Transverse colon (tissue), 4 donors: Measurements from ENCODE around the gene SPATA2. TPM values are rescaled to one million over a fixed set of nuclear protein-coding genes. Genes with fewer than 3 reads are reported as not detected.

Experiments used
- DNase-seq: peaks from one replicate; pipeline ENCODE4 v3.0.0-alpha.2; 2019
- H3K27ac ChIP-seq, 4 donors: fragments of 200-600 bp; sonication (generic); 2 replicates each; pipeline ENCODE4 v1.5.1; 2016 to 2018; ENCODE audit warnings: inconsistent platforms in 4 of 4
- H3K27me3 ChIP-seq: fragments of 200-600 bp; sonication (generic); 2 replicates; pipeline ENCODE4 v1.5.1; 2017; ENCODE audit warnings: inconsistent platforms
- H3K36me3 ChIP-seq, 4 donors: fragments of 200-600 bp; sonication (generic); 2 replicates each; pipeline ENCODE4 v1.5.1; 2017 to 2019; ENCODE audit warnings: inconsistent platforms in 4 of 4
- H3K4me1 ChIP-seq, 4 donors: fragments of 200-600 bp; sonication (generic); 2 replicates each; pipeline ENCODE4 v1.5.1; 2017 to 2020; ENCODE audit warnings: inconsistent platforms in 4 of 4
- H3K4me3 ChIP-seq, 4 donors: fragments of 200-600 bp; sonication (generic); 1 replicate in 1 of 4; 2 replicates in 3 of 4; pipeline versions ENCODE4 v1.5.1 to v1.6.1; 2017 to 2019; ENCODE audit warnings: inconsistent platforms in 4 of 4
- H3K9me3 ChIP-seq, 2 donors: fragments of 200-600 bp; sonication (generic); 2 replicates each; pipeline ENCODE4 v1.5.1; 2017 to 2019; ENCODE audit warnings: inconsistent platforms in 2 of 2
- EP300 ChIP-seq: sonication (generic); formaldehyde crosslinking; IDR thresholded peaks from one replicate; pipeline ENCODE4 v1.6.1; 2017; ENCODE audit warnings: antibody characterized with exemption, low read depth
- POLR2A ChIP-seq: fragments of 450-650 bp; IDR thresholded peaks from one replicate; pipeline ENCODE4 v1.6.1; 2016; ENCODE audit warnings: antibody characterized with exemption, mild to moderate bottlenecking, moderate library complexity
- POLR2AphosphoS5 ChIP-seq, 3 donors: sonication (generic); formaldehyde crosslinking; IDR thresholded peaks; one replicate each; pipeline ENCODE4 v1.6.1; 2016; ENCODE audit warnings: antibody characterized with exemption in 3 of 3
- WGBS, 2 donors: methylation state at CpG; one replicate each; pipeline ENCODE4 v1.1.5; 2018; ENCODE audit warnings: low coverage in 1 of 2; 5-methylcytosine and 5-hydroxymethylcytosine counted together
- in situ Hi-C, 4 donors: fragments of 200-750 bp; cut with MboI; loops; one replicate each; pipeline versions ENCODE4 v1.15.0 to v1.15.1; 2017; ENCODE audit warnings: low sequenced_read_pairs in 3 of 4, low pct_ligation_motif_present in 1 of 4, low pct_unique_long_range_greater_than_20kb in 1 of 4
- intact Hi-C: fragments of 100-400 bp; cut with DNase I; formaldehyde crosslinking; loops from one replicate; pipeline ENCODE4 v1.15.1; 2023; ENCODE audit warnings: low total_unique reads
- total RNA-seq, 4 donors: library from RNA; depleted of rRNA; stranded (reverse); fragments of >200 nt; gene quantifications; one replicate each; pipeline ENCODE4 v1.1.0, GENCODE V29; 2016
- TF ChIP-seq, protein P1 (sequence below), 5 experiments: fragments of 200-600 bp in 3 of 5; fragments of 450-650 bp in 2 of 5; sonication (generic) in 3 of 5; IDR thresholded peaks; 1 replicate in 2 of 5; 2 replicates in 3 of 5; pipeline ENCODE4 v1.5.1; 2016 to 2017; ENCODE audit warnings: antibody characterized with exemption in 5 of 5, inconsistent platforms in 3 of 5, mild to moderate bottlenecking in 2 of 5, moderate library complexity in 1 of 5

SPATA2 gene
- total RNA-seq, 4 donors from 2014 or later: 4.0 to 40.0 (median 17.2) TPM

DNA sequence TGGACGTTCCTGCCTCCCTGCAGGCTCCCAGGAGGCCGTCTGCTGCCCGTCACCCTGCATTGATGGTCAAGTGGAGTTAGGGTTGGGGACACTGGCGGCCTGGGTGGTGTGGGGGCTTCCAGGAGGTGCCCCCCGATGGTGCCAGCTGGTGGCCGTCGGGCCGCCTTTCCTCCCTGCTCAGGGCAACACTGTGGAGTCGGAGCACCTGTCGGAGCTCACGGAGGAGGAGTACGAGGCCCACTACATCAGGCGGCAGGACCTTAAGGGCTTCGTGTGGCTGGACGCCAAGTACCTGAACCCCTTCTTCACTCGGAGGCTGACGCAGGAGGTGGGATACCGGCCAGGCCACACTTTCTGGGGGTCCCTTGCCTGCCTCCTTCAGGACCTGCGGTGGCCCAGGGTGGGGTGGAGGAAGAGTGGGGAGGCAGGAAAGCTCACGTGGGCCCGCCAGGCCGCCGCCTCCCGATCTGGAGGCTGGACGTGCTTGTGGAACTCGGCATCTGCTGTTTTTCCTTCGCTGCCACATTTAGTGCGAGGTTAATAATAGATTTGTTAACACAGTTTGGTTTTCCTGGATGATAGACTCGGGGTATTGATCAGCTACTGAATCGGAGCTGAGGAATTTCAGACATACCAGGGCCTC lies 28.6 kb downstream of the SPATA2 start:
- H3K9me3 ChIP-seq: no peaks in the 10 kb centered on the region
- H3K4me1 ChIP-seq: peaks cover 0 to 32% (median 11%) of the 10 kb centered on the region in 4 donors
- H3K4me3 ChIP-seq: no peak overlapping the region
- no peak for TF ChIP-seq POLR2A
- TF ChIP-seq POLR2AphosphoS5 (IDR thresholded peaks at IDR 0.05): no peak
- TF ChIP-seq EP300: no peak
- TF ChIP-seq, protein P1, sequence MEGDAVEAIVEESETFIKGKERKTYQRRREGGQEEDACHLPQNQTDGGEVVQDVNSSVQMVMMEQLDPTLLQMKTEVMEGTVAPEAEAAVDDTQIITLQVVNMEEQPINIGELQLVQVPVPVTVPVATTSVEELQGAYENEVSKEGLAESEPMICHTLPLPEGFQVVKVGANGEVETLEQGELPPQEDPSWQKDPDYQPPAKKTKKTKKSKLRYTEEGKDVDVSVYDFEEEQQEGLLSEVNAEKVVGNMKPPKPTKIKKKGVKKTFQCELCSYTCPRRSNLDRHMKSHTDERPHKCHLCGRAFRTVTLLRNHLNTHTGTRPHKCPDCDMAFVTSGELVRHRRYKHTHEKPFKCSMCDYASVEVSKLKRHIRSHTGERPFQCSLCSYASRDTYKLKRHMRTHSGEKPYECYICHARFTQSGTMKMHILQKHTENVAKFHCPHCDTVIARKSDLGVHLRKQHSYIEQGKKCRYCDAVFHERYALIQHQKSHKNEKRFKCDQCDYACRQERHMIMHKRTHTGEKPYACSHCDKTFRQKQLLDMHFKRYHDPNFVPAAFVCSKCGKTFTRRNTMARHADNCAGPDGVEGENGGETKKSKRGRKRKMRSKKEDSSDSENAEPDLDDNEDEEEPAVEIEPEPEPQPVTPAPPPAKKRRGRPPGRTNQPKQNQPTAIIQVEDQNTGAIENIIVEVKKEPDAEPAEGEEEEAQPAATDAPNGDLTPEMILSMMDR (IDR thresholded peaks at IDR 0.05): no peak
- 84% methylated on average over 30 of the region's 30 CpGs; no CpG with 5 or more reads in 1 of the 2 donors for WGBS, 2 donors
- DNase-seq: no peak
- H3K27me3 ChIP-seq: no peaks in the 10 kb centered on the region
- peak overlapping the region in 3 of 4 donors; percentile 10 to 33 (median 17) for H3K27ac ChIP-seq
- intact Hi-C loops (no loop called here), in situ Hi-C loops (no loop called here)
- peaks cover 0 to 11% (median 1%) of the 10 kb centered on the region in 4 donors for H3K36me3 ChIP-seq

DNA sequence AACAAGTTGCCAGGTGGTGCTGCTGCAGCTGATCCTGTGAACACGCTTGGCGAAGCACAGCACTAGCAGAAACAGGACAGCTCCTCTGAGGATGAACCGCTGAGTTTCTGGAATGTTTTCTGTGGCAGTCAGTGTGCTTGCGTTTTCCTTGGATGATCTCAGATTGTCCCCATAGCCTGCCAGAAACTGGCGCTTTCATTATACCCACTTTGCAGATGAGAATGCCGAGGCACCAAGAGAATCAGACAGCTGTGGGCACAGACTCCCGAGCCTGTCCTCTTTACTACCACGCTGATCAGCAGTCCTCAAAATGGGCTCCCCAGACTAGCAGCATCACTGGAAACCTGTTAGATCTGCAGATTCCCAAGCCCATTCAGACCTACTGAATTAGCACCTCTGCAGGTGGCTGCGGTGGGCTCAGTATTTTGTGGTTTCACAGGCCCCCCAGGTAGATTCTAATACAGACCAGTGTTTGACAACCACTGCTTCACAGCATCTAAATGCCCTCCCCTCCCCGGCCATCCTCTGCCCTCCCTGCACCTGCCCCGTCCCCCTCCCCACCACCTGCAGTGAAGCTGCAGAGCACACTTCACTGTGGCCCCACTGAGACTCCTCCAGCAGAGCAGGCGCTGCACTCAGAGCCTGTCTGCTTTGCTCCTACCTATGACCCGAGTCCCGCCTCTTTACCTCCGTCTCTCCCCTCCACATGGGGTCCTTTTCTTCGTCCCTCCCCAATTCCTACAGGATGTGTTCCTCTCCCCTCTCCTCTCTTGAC lies 29.6 kb downstream of the SPATA2 start:
- Histone ChIP-seq H3K9me3 (no peaks in the 10 kb centered on the region), H3K4me1 (peaks cover 0 to 28% (median 10%) of the 10 kb centered on the region in 4 donors), H3K27me3 (no peaks in the 10 kb centered on the region), H3K27ac (no peak overlapping the region), H3K4me3 (no peak overlapping the region), H3K36me3 (peaks cover 0 to 11% (median 1%) of the 10 kb centered on the region in 4 donors)
- intact Hi-C loops: no loop called here
- in situ Hi-C loops: no loop called here
- TF ChIP-seq POLR2AphosphoS5 (IDR thresholded peaks at IDR 0.05) (no peak), EP300 (no peak)
- TF ChIP-seq, protein P1 (IDR thresholded peaks at IDR 0.05): no peak
- WGBS, 2 donors: 90 to 93% methylated on average over 2 to 16 of the region's 16 CpGs
- DNase-seq: no peak

DNA sequence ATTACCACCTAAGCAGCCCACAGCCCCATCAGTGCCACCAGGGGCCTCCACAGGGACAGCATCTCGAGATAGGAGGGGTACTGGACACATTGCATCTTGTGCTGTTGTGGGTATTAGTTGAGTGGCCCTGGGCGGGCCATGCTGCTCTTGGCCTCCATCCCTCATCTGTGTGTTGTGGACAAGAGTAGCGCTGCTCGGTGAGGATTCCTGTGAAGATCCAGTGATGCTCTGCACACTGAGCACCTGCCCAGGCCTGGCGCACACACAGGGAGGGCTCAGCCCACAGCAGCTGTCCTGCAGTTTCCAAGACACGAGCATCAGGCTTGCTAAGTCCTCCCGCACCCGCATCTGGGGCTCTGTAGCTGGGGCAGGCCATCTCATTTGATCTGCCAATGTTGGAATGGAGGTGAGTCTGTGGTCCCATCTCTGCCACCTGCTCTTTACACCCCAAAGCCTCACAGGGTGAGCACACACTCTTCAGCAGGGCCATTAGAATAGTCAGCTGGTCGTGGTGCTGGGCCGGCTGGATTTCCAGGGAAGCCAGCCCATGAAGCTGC lies 32.0 kb downstream of the SPATA2 start:
- intact Hi-C loops: no loop called here
- no peak for DNase-seq
- no peak overlapping the region for H3K27ac ChIP-seq
- H3K4me3 ChIP-seq: no peak overlapping the region
- H3K9me3 ChIP-seq: no peaks in the 10 kb centered on the region
- H3K27me3 ChIP-seq: no peaks in the 10 kb centered on the region
- TF ChIP-seq EP300: no peak
- TF ChIP-seq POLR2A: no peak
- TF ChIP-seq, protein P1 (IDR thresholded peaks at IDR 0.05): no peak
- TF ChIP-seq POLR2AphosphoS5 (IDR thresholded peaks at IDR 0.05): no peak
- 95% methylated on average over 10 of the region's 10 CpGs; no CpG with 5 or more reads in 1 of the 2 donors for WGBS, 2 donors
- H3K4me1 ChIP-seq: peaks cover 0 to 6% (median 0%) of the 10 kb centered on the region in 4 donors
- H3K36me3 ChIP-seq: peaks cover 0 to 22% (median 4%) of the 10 kb centered on the region in 4 donors
- in situ Hi-C loops: no loop called here
